IMR-90 (cell line): ENCODE results near the gene TTLL12. TPM values are rescaled to one million over a fixed set of nuclear protein-coding genes. Genes with fewer than 3 reads are reported as not detected.

Experiments
- ATAC-seq: fragments of 200-7000 bp; cut with Tn5 transposase; 2 replicates; pipeline ENCODE4 v1.9.1; 2020; ENCODE audit warnings: low read depth, mild to moderate bottlenecking, moderate library complexity
- BruUV-seq: library from RNA; stranded (reverse); fragments of 400-500 nt; replicated peaks from 2 replicates; lab custom pipeline; 2021; lab: Mats Ljungman, UMichigan
- CTCF ChIA-PET: fragments of 300-600 bp; formaldehyde crosslinking; extraction: SDS; loops from one replicate; lab custom pipeline; 2021; ENCODE audit warnings: antibody characterized with exemption; lab: Yijun Ruan, JAX
- POLR2A ChIA-PET: fragments of 300-600 bp; sonication (Branson Sonifier 250); formaldehyde crosslinking; loops from one replicate; lab custom pipeline; 2022; ENCODE audit warnings: antibody characterized with exemption; ENCODE audit not compliant: unreplicated experiment; lab: Charles Lee
- DNase-seq: peaks from one replicate; pipeline ENCODE4 v3.0.0; 2013
- H2AFZ ChIP-seq: replicated peaks from 2 replicates; pipeline ENCODE3; 2013; ENCODE audit warnings: low read length, mild to moderate bottlenecking; ENCODE audit not compliant: poor library complexity
- H2AK5ac ChIP-seq: 2 replicates; pipeline ENCODE4 v1.6.1; 2013; ENCODE audit warnings: low read depth, low read length, inconsistent platforms
- H2AK9ac ChIP-seq: replicated peaks from 2 replicates; pipeline ENCODE3; 2013; ENCODE audit warnings: mild to moderate bottlenecking, low read depth, low read length, moderate library complexity; ENCODE audit not compliant: poor library complexity
- H2BK120ac ChIP-seq: 2 replicates; pipeline ENCODE4 v1.6.1; 2013; ENCODE audit warnings: low read depth, low read length, inconsistent platforms
- H2BK15ac ChIP-seq: 3 replicates; pipeline ENCODE4 v1.6.1; 2013; ENCODE audit warnings: low read depth, low read length, inconsistent platforms
- H2BK20ac ChIP-seq: 2 replicates; pipeline ENCODE4 v1.6.1; 2013; ENCODE audit warnings: low read depth, mild to moderate bottlenecking, inconsistent platforms, low read length, moderate library complexity
- H2BK5ac ChIP-seq: 2 replicates; pipeline ENCODE4 v1.6.1; 2013; ENCODE audit warnings: mild to moderate bottlenecking, low read depth, low read length, inconsistent platforms; ENCODE audit not compliant: poor library complexity, severe bottlenecking
- H3K14ac ChIP-seq: replicated peaks from 2 replicates; pipeline ENCODE4 v1.6.1; 2013; ENCODE audit warnings: low read depth, low read length, inconsistent platforms
- H3K18ac ChIP-seq: 2 replicates; pipeline ENCODE4 v1.6.1; 2013; ENCODE audit warnings: low read depth, low read length, control low read depth
- H3K23ac ChIP-seq: 2 replicates; pipeline ENCODE4 v1.6.1; 2013; ENCODE audit warnings: low read depth, low read length, inconsistent platforms
- H3K27ac ChIP-seq: 2 replicates; pipeline ENCODE4 v1.5.1; 2013; ENCODE audit warnings: mild to moderate bottlenecking, control low read depth, low read length; ENCODE audit not compliant: insufficient read depth
- H3K27me3 ChIP-seq: 2 replicates; pipeline ENCODE4 v1.6.1; 2013; ENCODE audit warnings: low read length; ENCODE audit not compliant: control insufficient read depth, insufficient read depth
- H3K36me3 ChIP-seq: 2 replicates; pipeline ENCODE4 v1.6.1; 2013; ENCODE audit warnings: low read length, mixed read lengths; ENCODE audit not compliant: control insufficient read depth, insufficient read depth
- H3K4ac ChIP-seq: 2 replicates; pipeline ENCODE4 v1.6.1; 2013; ENCODE audit warnings: low read depth, low read length, inconsistent platforms
- H3K4me1 ChIP-seq: 2 replicates; pipeline ENCODE4 v1.6.1; 2013; ENCODE audit warnings: low read length, mixed read lengths; ENCODE audit not compliant: control insufficient read depth, insufficient read depth
- H3K4me2 ChIP-seq: 2 replicates; pipeline ENCODE4 v1.6.1; 2013; ENCODE audit warnings: low read depth, mild to moderate bottlenecking, control low read depth, low read length, moderate library complexity
- H3K4me3 ChIP-seq: 2 replicates; pipeline ENCODE4 v1.5.1; 2013; ENCODE audit warnings: low read depth, mild to moderate bottlenecking, control low read depth, low read length, moderate library complexity; ENCODE audit not compliant: insufficient read depth
- H3K56ac ChIP-seq: 2 replicates; pipeline ENCODE4 v1.6.1; 2013; ENCODE audit warnings: low read length, inconsistent platforms; ENCODE audit not compliant: insufficient read depth; ENCODE audit errors: extremely low read depth
- H3K79me1 ChIP-seq, 2 experiments: 2 replicates each; pipeline ENCODE4 v1.6.1; 2013; ENCODE audit warnings: low read length in 2 of 2, inconsistent platforms in 1 of 2, low read depth in 1 of 2
- H3K9ac ChIP-seq: 2 replicates; pipeline ENCODE4 v1.6.1; 2013; ENCODE audit warnings: low read depth, low read length, control low read depth
- H3K9me1 ChIP-seq: 2 replicates; pipeline ENCODE4 v1.6.1; 2013; ENCODE audit warnings: low read length, inconsistent platforms; ENCODE audit not compliant: insufficient read depth
- H3K9me3 ChIP-seq: 2 replicates; pipeline ENCODE4 v1.6.1; 2013; ENCODE audit warnings: low read length; ENCODE audit not compliant: control insufficient read depth, insufficient read depth
- H4K20me1 ChIP-seq: 2 replicates; pipeline ENCODE4 v1.6.1; 2013; ENCODE audit warnings: low read length, inconsistent platforms; ENCODE audit not compliant: insufficient read depth
- H4K5ac ChIP-seq: 2 replicates; pipeline ENCODE4 v1.6.1; 2013; ENCODE audit warnings: mild to moderate bottlenecking, low read depth, low read length, control low read depth
- H4K8ac ChIP-seq, 2 experiments: 2 replicates each; pipeline ENCODE4 v1.6.1; 2013; ENCODE audit warnings: low read depth in 2 of 2, low read length in 2 of 2, control low read depth in 1 of 2, inconsistent platforms in 1 of 2
- H4K91ac ChIP-seq: 2 replicates; pipeline ENCODE4 v1.6.1; 2013; ENCODE audit warnings: low read depth, low read length, inconsistent platforms; ENCODE audit not compliant: insufficient read depth
- BHLHE40 ChIP-seq: fragments of 150-350 bp; IDR thresholded peaks from 2 replicates; pipeline ENCODE4 v1.6.1; 2016; ENCODE audit warnings: mild to moderate bottlenecking, low read depth, low read length
- CEBPB ChIP-seq: IDR thresholded peaks from 2 replicates; pipeline ENCODE4 v1.6.1; 2012; ENCODE audit warnings: low read depth, low read length, improper control_type of control experiment
- CHD1 ChIP-seq: IDR thresholded peaks from 2 replicates; pipeline ENCODE4 v1.6.1; 2012; ENCODE audit warnings: low read depth, low read length, improper control_type of control experiment
- CTCF ChIP-seq: conservative IDR thresholded peaks from 2 replicates; pipeline ENCODE4 v1.5.1; 2012; ENCODE audit warnings: mild to moderate bottlenecking, low read depth, low read length, improper control_type of control experiment
- FOS ChIP-seq: fragments of 150-350 bp; IDR thresholded peaks from 2 replicates; pipeline ENCODE4 v1.6.1; 2016; ENCODE audit warnings: low read depth, low read length
- MAFK ChIP-seq: IDR thresholded peaks from 2 replicates; pipeline ENCODE4 v1.6.1; 2012; ENCODE audit warnings: low read depth, low read length, improper control_type of control experiment
- MXI1 ChIP-seq: IDR thresholded peaks from 2 replicates; pipeline ENCODE4 v1.6.1; 2012; ENCODE audit warnings: low read depth, mild to moderate bottlenecking, low read length, moderate library complexity, borderline replicate concordance
- NFE2L2 ChIP-seq: fragments of 150-350 bp; IDR thresholded peaks from 2 replicates; pipeline ENCODE4 v1.6.1; 2016; ENCODE audit warnings: low read depth, mild to moderate bottlenecking, low read length
- POLR2A ChIP-seq: IDR thresholded peaks from 2 replicates; pipeline ENCODE4 v1.6.1; 2012; ENCODE audit warnings: mild to moderate bottlenecking, low read depth, low read length
- RCOR1 ChIP-seq: IDR thresholded peaks from 2 replicates; pipeline ENCODE4 v1.6.1; 2012; ENCODE audit warnings: mild to moderate bottlenecking, low read length, improper control_type of control experiment; ENCODE audit not compliant: insufficient replicate concordance
- SMC3 ChIP-seq: fragments of 150-350 bp; IDR thresholded peaks from 2 replicates; pipeline ENCODE4 v1.6.1; 2016; ENCODE audit warnings: low read depth, mild to moderate bottlenecking, antibody characterized with exemption, low read length, moderate library complexity
- WGBS, 2 experiments: methylation state at CpG; one replicate each; pipeline versions ENCODE4 v1.1.5 to v1.1.7; 2013; ENCODE audit warnings: missing lambda C conversion rate in 2 of 2; ENCODE audit not compliant: insufficient read length in 1 of 2; ENCODE audit errors: extremely low coverage in 2 of 2; 5-methylcytosine and 5-hydroxymethylcytosine counted together
- dilution Hi-C: fragments of 300-500 bp; cut with HindIII; formaldehyde crosslinking; loops from one replicate; pipeline ENCODE4 v1.14.3; 2018; ENCODE audit warnings: low sequenced_read_pairs; ENCODE audit not compliant: unreplicated experiment
- in situ Hi-C: fragments of 300-500 bp; cut with MboI; formaldehyde crosslinking; loops from 3 replicates; pipeline ENCODE4 v1.14.3; 2019; ENCODE audit warnings: low sequenced_read_pairs, inconsistent platforms, mixed read lengths
- intact Hi-C: fragments of 100-400 bp; cut with micrococcal nuclease; formaldehyde crosslinking; loops from 2 replicates; pipeline ENCODE4 v1.10.0; 2022
- polyA plus RNA-seq, 3 experiments: library from polyadenylated mRNA; depleted of rRNA; stranded (reverse); fragments of >200 nt; gene quantifications; 2 replicates each; pipeline ENCODE4 v1.2.3, GENCODE V29; 2012; ENCODE audit warnings: low replicate concordance in 1 of 3
- total RNA-seq: library from RNA; depleted of rRNA; stranded (reverse); fragments of >200 nt; gene quantifications from 2 replicates; pipeline ENCODE4 v1.2.3, GENCODE V29; 2012
- TF ChIP-seq, protein P1 (sequence below): fragments of 150-350 bp; IDR thresholded peaks from 2 replicates; pipeline ENCODE4 v1.6.1; 2016; ENCODE audit warnings: low read depth, mild to moderate bottlenecking, low read length, moderate library complexity, borderline replicate concordance
- TF ChIP-seq, protein P2 (sequence below): fragments of 150-350 bp; IDR thresholded peaks from 2 replicates; pipeline ENCODE4 v1.6.1; 2017; ENCODE audit warnings: mild to moderate bottlenecking, antibody characterized with exemption, low read length, low read depth

Gene TTLL12
- total and polyA plus RNA-seq, 2 of the 4 experiments (the other 2 are of a cell fraction), result 20.9 to 30.1 TPM

GRCh38 chr22:43169310-43170130, 17.4 kb downstream of the TTLL12 start:
- Histone ChIP-seq H2AFZ (no peak overlapping the region), H2BK20ac (no peak overlapping the region), H3K9ac (no peak overlapping the region), H4K20me1 (peaks cover 2% of the 10 kb centered on the region), H2AK5ac (no peak overlapping the region), H3K27ac (no peak overlapping the region), H4K8ac (no peak overlapping the region), H3K4me1 (no peaks in the 10 kb centered on the region), H2BK5ac (no peak overlapping the region), H3K27me3 (no peaks in the 10 kb centered on the region), H2BK15ac (no peak overlapping the region), H2AK9ac (no peak overlapping the region), H3K18ac (no peak overlapping the region), H4K91ac (no peak overlapping the region), H3K14ac (no peak overlapping the region), H3K56ac (no peak overlapping the region), H3K4ac (no peak overlapping the region), H3K79me1 (no peaks in the 10 kb centered on the region), H2BK120ac (no peak overlapping the region), H3K9me3 (no peaks in the 10 kb centered on the region), H3K4me3 (no peak overlapping the region), H3K36me3 (peaks cover 39% of the 10 kb centered on the region), H3K4me2 (no peak overlapping the region), H3K9me1 (no peaks in the 10 kb centered on the region; the same call in 1 of the 2 replicates), H3K23ac (no peak overlapping the region), H4K5ac (no peak overlapping the region)
- BruUV-seq, result no TSS peak
- in situ Hi-C loops (no loop called here), intact Hi-C loops (no loop called here), dilution Hi-C loops (no loop called here)
- TF ChIP-seq FOS (no peak), BHLHE40 (no peak), MAFK (no peak), CHD1 (no peak), MXI1 (no peak), CTCF (no peak), RCOR1 (no peak), SMC3 (no peak), POLR2A (no peak), CEBPB (no peak), NFE2L2 (no peak)
- TF ChIP-seq, protein P1, sequence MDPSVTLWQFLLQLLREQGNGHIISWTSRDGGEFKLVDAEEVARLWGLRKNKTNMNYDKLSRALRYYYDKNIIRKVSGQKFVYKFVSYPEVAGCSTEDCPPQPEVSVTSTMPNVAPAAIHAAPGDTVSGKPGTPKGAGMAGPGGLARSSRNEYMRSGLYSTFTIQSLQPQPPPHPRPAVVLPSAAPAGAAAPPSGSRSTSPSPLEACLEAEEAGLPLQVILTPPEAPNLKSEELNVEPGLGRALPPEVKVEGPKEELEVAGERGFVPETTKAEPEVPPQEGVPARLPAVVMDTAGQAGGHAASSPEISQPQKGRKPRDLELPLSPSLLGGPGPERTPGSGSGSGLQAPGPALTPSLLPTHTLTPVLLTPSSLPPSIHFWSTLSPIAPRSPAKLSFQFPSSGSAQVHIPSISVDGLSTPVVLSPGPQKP, result no peak
- TF ChIP-seq, protein P2, sequence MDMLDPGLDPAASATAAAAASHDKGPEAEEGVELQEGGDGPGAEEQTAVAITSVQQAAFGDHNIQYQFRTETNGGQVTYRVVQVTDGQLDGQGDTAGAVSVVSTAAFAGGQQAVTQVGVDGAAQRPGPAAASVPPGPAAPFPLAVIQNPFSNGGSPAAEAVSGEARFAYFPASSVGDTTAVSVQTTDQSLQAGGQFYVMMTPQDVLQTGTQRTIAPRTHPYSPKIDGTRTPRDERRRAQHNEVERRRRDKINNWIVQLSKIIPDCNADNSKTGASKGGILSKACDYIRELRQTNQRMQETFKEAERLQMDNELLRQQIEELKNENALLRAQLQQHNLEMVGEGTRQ, result no peak
- 96% methylated on average over 11 of the region's 23 CpGs; no CpG with 5 or more reads in 1 of the 2 experiments for WGBS, 2 experiments
- ATAC-seq (no peak), DNase-seq (no peak)
- ChIA-PET POLR2A (no interaction called here), CTCF (no interaction called here)
